GM21390 (cell line): ENCODE measurements around the gene DIDO1.

Source experiments
- ATAC-seq: cut with Tn5 transposase; IDR thresholded peaks from one replicate; pipeline ENCODE4 v1.9.1; 2021; ENCODE audit not compliant: unreplicated experiment

The DIDO1 gene

DNA sequence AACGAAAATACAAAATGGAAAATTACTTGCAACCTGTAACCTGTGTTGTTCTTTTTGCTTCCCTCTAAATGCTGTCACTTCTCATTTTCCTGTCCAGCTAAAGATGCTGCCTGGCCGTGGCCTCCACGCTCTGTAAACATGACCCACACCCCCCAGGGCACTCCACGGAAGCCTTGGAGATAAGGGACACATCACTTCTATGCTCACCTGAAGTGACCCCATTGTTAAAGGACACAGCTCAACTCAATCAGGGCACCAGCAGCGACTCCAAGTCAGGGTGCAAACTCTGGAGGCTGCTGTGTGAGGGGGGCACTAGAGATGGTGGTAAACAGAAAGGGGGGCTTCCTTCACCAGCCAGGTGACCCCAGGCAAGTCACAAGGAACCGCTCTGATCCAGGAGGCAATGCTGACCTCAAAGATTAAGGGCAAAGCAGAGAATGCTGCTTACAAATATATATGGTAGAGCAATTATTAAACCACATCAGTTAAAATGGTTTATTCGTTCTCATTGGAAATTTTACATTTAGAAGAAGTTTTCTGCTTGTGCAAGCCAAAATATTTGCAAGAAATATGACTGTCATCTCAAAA is 13.2 kb downstream of the DIDO1 start:
- no peak for ATAC-seq

DNA sequence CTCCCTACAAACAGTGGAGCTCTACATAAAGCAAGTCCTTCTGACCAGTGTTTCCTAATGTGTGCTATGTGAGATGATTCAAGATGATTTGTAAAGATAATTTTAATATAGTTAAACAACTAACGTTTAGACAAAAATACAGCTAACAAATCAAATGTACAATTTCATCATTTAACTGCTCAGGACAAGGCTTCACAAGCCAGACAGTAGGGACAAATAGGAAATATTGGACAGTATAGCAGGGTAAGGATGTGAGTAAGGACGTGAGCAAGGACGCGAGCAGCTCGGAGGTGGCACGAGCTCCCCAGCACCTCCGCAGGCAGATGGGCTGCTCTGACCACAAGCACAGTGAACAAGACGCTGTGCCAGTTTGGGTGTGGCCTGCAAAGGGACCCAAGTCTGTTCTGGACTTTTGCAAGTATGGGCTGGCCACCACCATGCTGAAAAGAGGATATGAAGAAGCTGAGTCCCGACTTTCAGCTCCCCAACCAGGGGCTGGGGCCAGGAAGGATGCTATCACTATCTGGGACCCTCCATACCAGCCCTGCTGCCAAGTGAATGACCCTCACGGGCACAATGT is 14.5 kb downstream of the DIDO1 start:
- no peak for ATAC-seq

DNA sequence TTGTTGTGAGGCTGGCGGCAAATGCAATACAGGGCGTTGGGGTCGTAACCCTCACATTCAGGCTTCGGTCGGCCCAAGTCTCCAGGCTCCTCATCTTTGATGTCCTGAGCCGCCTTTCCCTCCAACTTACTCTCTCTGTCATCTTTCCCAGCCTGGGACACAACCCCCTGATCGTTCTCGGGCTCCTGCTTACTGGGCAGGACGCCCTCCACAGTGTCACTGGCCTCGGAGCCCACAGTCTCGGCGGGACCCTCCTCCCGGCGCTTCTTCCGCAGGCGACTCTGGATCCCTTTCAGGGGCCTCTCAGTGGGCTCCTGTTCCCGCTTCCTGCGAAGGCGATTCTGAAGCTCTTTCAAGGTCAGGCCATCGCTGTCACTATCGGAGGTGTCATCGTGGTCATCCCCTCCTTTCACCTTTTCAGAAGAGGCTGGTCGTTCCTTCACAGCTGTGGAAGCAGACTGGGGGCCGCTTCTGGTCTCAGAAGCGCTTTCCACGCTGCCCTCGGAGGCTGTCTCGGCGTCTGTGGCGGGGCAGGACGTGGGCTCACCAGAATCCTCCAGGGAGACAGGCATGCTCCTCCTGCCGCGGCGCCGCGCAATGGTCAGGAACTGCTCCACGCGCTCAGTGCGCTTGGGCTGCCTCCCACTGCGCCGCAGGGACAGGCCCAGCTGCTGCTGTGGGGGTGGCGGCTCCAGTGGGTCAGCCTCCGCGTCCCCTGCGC is 15.4 kb downstream of the DIDO1 start:
- ATAC-seq = no peak

- ATAC-seq = no peak
Measured at GRCh38 chr20:62910217-62910766, 16.0 kb downstream of the DIDO1 start.

GRCh38 chr20:62908971-62909791 is 17.1 kb downstream of the DIDO1 start:
- ATAC-seq = no peak

- ATAC-seq = no peak
Measured at GRCh38 chr20:62907384-62908317, 18.7 kb downstream of the DIDO1 start.

DNA sequence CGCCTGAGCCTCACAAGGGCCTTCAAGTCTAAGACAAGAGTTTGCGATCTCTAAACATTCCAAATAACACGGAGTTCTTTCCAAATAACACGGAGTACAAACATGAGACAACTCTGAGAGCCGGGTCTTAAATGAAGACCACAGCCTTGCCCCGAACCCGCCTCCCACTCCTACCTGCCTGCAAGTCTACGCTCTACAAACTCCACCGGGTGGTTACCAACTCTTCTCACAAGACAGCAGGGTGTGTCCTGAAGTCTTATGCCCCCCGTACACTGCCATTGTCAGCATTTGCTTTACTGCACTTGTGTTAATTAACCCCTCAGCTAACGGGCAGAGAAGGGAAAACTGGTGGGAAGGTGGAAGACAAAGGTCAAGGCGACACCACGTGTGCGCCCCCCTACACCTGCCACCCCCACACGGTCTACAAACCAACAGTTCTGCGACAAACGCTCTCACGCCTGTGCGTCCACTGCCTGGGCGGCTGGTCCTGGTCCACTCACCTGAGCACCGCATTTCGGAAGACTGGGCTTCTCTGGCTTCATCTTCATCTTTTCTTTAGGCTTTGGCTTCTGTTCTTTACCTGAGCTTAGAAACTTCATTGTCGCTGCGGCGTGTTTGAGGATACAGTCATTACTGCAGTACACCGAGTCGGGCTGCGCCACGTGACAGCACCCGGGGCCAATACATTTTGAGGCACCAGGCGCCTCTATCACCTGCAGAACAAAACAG is 19.5 kb downstream of the DIDO1 start:
- no peak for ATAC-seq

GRCh38 chr20:62906209-62906608 is 20.1 kb downstream of the DIDO1 start:
- ATAC-seq = no peak

DNA sequence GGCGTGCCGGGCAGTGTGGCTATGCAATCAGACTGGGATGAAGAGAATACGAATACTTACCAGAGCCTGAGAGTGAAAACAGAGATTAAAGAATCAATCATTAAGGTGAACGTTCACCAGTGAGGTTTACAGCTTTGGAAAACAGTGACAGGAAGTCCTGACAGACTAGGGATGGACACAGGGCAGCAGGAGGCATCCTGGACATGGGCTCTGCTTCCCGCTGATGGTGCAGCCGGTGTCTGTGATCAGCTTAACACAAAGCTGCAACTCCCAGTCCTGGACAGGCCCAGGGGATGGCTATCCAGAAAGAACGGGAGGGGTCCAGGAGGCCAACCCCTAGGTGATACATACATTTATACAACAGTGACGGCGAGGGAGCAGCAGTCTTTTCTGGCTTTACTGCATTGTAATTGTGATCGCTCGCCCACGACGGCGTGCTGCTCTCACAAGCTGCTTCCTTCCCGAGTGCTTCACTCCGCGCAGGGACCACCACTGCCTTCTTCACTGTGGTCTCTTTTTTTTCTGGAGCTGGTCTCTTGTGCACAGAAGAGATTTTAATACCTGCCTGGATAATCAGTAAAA is 20.7 kb downstream of the DIDO1 start:
- no peak for ATAC-seq

DNA sequence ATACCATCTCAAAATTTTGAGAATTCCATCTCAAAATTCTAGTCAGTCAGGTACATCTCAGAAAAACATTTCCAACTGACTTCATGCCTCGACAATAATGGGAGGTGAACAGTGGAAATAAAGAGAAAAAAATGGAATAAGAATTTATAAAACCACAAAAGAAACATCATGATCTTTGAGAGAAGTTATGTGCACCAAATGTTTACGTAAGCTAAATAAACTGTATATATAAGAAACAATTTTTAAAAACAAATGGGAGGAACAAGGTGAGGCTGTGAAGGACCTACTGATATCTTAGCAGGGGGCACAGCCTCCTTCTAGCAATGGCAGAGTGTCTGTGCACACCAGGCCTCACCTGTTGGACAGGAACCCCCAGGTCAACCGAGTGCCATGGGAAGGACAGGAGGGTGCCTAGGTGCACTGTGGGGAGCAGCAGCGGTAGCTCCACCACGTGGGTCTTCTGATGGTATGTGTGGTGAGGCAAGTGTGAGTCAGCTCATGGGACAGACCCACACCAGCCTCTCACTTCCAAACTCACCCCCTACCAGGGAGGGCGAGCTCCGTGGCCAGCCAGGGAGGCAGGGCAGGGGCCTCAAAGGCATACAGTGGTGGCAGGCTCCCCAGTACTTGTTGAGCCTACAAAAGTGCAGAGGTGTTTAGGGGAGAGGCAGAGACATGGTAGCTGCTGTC is 23.2 kb downstream of the DIDO1 start:
- no peak for ATAC-seq

- no peak for ATAC-seq
Measured at GRCh38 chr20:62901891-62902290, 24.4 kb downstream of the DIDO1 start.

- ATAC-seq = no peak
Measured at GRCh38 chr20:62900692-62901584, 25.4 kb downstream of the DIDO1 start.

GRCh38 chr20:62900052-62900691 is 26.1 kb downstream of the DIDO1 start:
- ATAC-seq = peak; percentile 82

DNA sequence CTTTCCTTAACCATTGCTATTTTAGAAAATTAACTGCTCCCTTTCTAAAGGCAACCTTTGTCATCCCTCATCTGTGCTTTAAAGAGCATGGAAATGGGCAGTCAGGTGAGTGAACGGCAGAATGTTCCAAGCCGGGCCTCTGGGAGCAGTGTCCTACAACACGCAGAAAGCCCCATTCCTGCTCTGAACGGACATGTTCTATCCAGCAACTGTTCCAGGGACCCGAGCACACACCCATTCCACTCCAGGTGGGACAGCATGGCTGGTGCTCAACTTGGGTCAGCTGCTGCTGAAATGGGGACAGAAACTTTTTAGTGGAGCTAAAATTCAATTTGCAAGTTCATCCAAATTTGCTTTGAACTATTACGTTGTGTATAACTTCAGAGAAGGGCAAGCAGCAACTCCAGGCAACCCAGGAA is 26.7 kb downstream of the DIDO1 start:
- ATAC-seq = no peak

DNA sequence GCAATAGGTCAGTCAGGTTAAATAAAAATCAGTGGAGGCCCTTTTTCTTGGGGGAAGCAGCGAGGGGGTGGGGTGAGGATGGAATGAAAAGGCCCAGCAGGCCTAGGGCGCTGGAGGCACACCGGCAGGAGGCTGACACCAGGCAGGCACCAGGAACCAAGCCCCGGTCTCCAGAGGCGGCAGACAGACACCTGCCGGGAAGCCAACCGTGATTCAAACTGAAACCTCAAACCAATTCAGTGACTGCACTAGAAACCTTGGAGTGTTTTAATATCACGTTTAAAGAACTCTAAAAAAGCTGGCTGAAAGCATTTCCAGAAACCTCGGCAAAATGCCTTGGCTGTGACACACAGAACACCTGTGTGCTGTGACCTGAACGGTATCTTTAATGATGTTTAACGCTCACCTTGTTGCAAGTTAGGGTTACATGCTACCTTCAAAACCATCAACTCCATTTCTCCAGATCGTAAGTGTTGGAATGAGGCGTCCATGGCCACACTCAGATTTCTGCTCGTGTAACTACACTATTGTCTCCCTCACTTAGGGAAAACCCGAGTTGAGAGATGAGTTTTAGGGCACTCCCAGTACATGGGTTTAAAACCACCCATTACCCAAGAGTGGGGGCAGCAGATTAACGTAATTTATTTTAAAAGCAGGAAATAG is 27.2 kb downstream of the DIDO1 start:
- ATAC-seq = no peak

- no peak for ATAC-seq
Measured at GRCh38 chr20:62898093-62898964, 28.0 kb downstream of the DIDO1 start.
